ENCODE data around the gene SWSAP1.
A peak's percentile ranks its signal among the peaks of the same experiment; 100 is the strongest.
"Not testable (repeated sequence)": the region's sequence is repeated elsewhere in the genome, so short reads cannot be mapped to it uniquely, and the experiment has no call there.

The SWSAP1 gene

GRCh38 chr19:11374433-11375142 is at the start of gene SWSAP1:
SWSAP1 (plus strand) TSS chr19:11374666; CDS start chr19:11374681, 15 bp downstream.
- TF ChIP-seq, protein P1, sequence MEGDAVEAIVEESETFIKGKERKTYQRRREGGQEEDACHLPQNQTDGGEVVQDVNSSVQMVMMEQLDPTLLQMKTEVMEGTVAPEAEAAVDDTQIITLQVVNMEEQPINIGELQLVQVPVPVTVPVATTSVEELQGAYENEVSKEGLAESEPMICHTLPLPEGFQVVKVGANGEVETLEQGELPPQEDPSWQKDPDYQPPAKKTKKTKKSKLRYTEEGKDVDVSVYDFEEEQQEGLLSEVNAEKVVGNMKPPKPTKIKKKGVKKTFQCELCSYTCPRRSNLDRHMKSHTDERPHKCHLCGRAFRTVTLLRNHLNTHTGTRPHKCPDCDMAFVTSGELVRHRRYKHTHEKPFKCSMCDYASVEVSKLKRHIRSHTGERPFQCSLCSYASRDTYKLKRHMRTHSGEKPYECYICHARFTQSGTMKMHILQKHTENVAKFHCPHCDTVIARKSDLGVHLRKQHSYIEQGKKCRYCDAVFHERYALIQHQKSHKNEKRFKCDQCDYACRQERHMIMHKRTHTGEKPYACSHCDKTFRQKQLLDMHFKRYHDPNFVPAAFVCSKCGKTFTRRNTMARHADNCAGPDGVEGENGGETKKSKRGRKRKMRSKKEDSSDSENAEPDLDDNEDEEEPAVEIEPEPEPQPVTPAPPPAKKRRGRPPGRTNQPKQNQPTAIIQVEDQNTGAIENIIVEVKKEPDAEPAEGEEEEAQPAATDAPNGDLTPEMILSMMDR (IDR thresholded peaks at IDR 0.05; ENCODE audit: borderline replicate concordance, insufficient read depth, low read depth, low read length) = no peak
- peak within 1 kb of the TSS; percentile 75 for H3K4me3 ChIP-seq (ENCODE audit: low read depth, low read length)

DNA sequence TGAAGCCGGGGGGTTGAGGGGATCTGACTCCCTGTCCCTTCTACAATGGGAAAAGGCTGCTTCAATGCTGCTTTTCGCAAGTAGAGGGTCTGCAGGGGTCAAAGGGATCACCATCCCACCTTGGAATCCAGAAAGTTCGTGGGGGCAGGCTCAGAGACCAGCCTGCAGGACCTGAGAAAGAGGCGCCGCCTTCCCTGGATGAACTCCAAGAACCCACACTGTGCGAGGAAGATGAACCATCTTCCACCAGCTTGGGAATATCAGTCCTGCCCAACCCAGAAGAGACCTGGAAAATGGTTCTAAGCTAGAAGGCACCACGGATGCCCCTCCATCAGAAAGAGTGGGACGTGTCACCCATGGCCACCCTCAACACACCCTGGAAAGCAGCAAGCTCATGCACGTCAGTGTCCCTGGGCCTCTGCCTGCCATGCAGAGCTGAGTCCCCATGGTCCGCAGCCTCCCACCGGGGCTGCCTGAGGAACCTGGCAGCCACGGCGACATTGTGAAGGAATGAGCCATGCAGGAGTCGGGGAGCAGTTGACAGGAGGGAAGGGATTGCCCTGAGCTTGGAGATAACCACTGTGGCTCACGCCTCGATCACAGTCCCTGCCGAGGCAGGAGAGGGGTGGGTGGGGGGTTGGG is 49.6 kb upstream of the SWSAP1 start:
- TF ChIP-seq, protein P1 (IDR thresholded peaks at IDR 0.05; ENCODE audit: borderline replicate concordance, insufficient read depth, low read depth, low read length) = no peak
- no peak overlapping the region for H3K4me3 ChIP-seq (ENCODE audit: low read depth, low read length)

- no peak overlapping the region for H3K4me3 ChIP-seq (ENCODE audit: low read depth, low read length)
- TF ChIP-seq, protein P1 (IDR thresholded peaks at IDR 0.05; ENCODE audit: borderline replicate concordance, insufficient read depth, low read depth, low read length) = no peak
These were observed 48.9 kb upstream of the SWSAP1 start for GRCh38 chr19:11325544-11325943.

DNA sequence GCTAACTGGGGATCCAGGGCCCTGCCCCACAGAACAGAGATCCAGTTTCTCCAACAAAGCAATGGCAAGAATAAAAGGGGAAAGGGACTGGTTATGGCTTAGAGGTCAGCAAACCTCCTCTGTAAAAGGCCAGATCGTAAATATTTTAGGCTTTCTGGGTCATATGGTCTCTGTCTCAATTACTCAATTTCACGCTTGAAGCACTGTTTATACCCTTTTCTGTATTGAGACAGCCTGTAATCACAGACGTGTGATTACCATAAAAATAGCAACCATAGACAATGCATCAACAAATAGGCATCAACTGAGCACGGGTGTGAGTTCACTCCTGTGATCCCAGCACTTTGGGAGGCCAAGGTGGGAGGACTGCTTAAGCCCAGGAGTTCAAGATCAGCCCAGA is 44.3 kb upstream of the SWSAP1 start:
- H3K4me3 ChIP-seq (ENCODE audit: low read depth, low read length) = no peak overlapping the region
- TF ChIP-seq, protein P1 (IDR thresholded peaks at IDR 0.05; ENCODE audit: borderline replicate concordance, insufficient read depth, low read depth, low read length) = no peak

DNA sequence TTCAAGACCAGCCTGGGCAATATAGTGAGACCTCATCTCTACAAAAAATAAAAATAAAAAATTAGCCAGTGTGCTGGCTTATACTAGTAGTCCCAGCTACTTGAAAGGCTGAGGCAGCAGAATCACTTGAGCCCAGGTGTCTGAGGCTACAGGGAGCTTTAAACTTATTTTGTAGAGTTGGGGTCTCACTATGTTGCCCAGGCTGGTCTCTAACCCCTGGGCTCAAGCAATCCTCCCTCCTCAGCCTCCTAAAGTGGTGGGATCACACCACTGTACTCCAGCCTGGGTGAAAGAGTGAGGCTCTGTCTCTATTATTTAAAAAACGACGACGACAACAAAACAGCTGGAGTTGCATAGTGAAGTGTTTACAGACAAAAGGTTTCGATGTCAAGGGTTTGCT is 43.0 kb upstream of the SWSAP1 start:
- TF ChIP-seq, protein P1 (IDR thresholded peaks at IDR 0.05; ENCODE audit: borderline replicate concordance, insufficient read depth, low read depth, low read length) = no peak
- no peak overlapping the region for H3K4me3 ChIP-seq (ENCODE audit: low read depth, low read length)

DNA sequence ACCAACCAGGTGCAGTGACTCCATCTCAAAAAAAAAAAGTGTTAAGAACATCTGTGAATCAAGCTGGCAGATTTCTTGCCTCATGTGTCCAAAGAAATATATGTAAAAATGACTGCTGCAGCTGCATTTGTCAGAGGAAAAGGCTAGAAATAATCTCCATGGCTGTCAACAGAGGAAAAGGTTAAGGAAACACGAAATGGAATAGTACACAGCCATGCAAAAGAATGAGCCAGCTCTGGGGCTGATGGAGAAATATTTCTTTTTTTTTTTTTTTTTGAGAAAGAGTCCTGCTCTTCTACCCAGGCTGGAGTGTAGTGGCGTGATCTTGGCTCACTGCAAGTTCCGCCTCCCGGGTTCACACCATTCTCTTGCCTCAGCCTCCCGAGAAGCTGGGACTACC is 41.6 kb upstream of the SWSAP1 start:
- no peak overlapping the region for H3K4me3 ChIP-seq (ENCODE audit: low read depth, low read length)
- TF ChIP-seq, protein P1 (IDR thresholded peaks at IDR 0.05; ENCODE audit: borderline replicate concordance, insufficient read depth, low read depth, low read length) = no peak

- H3K4me3 ChIP-seq (ENCODE audit: low read depth, low read length) = not testable (repeated sequence)
These were observed 40.6 kb upstream of the SWSAP1 start for GRCh38 chr19:11333838-11334237.
